ENCODE measurements around the gene AGRN. TPM values are rescaled to one million over a fixed set of nuclear protein-coding genes. Genes with fewer than 3 reads are reported as not detected.

Gene AGRN
- polyA plus RNA-seq, 3 donors: 0.06 to 4.7 (median 0.43) TPM

- intact Hi-C loops (cut with micrococcal nuclease): loop anchor here (5.0 to 10.0 kb wide), 2 partner anchors 78 to 80 kb away; partner anchors contain the start of gene PERM1 (in 2 of the 2)
- no peaks in the 10 kb centered on the region for H3K79me2 ChIP-seq (ENCODE audit: insufficient read depth, low read length)
- H3K27me3 Mint-ChIP-seq (ENCODE audit: low read depth in 3 of 3): peaks cover 60 to 84% (median 75%) of the 10 kb centered on the region in 3 donors
- H4K20me1 ChIP-seq (ENCODE audit: insufficient read depth, low read length): no peaks in the 10 kb centered on the region
- H3K36me3 Mint-ChIP-seq: peaks cover 0 to 4% of the 10 kb centered on the region in 2 donors
- H3K4me2 ChIP-seq (replicated peaks; ENCODE audit: extremely low read depth, low read length, poor library complexity, severe bottlenecking): no peak overlapping the region
- no peak for DNase-seq
- H3K4me3 ChIP-seq (replicated peaks in 1 of 3; ENCODE audit: low read depth in 2 of 3, low read length in 3 of 3): no peak overlapping the region
- peaks cover 26 to 34% of the 10 kb centered on the region in 2 donors for H3K4me1 ChIP-seq (ENCODE audit: control insufficient read depth in 1 of 2, insufficient read depth in 2 of 2, low read length in 2 of 2)
- H3K4me3 Mint-ChIP-seq: peak overlapping the region; percentile 27 to 82
- peaks cover 0 to 3% of the 10 kb centered on the region in 2 donors for H3K9me3 ChIP-seq (replicated peaks in 1 of 2; ENCODE audit: control insufficient read depth in 1 of 2, insufficient read depth in 1 of 2, low read length in 2 of 2)
- H3K4me1 Mint-ChIP-seq: peaks cover 20% of the 10 kb centered on the region
- H3K27ac Mint-ChIP-seq: peak overlapping the region in 4 of 7 donors; percentile 3 to 58 (median 40)
- peaks cover 6 to 59% of the 10 kb centered on the region in 2 donors for H3K27me3 ChIP-seq (ENCODE audit: control insufficient read depth in 2 of 2, insufficient read depth in 2 of 2, low read length in 2 of 2)
- H3K27ac ChIP-seq (ENCODE audit: low read depth in 1 of 2, low read length in 2 of 2): no peak overlapping the region
- no peak overlapping the region for H2AFZ ChIP-seq (ENCODE audit: insufficient read depth, low read depth, low read length, poor library complexity, severe bottlenecking)
- peak overlapping the region; percentile 15 for H3K9ac ChIP-seq (ENCODE audit: insufficient read depth, low read length, poor library complexity, severe bottlenecking)
- H3K36me3 ChIP-seq (replicated peaks in 1 of 2; ENCODE audit: control insufficient read depth in 1 of 2, insufficient read depth in 2 of 2, low read length in 2 of 2): no peaks in the 10 kb centered on the region
- H3K9me3 Mint-ChIP-seq: peaks cover 0 to 10% (median 5%) of the 10 kb centered on the region in 7 donors
- 17% methylated on average over 17 of the region's 29 CpGs for WGBS (ENCODE audit: insufficient coverage)
- no peak for TF ChIP-seq CTCF (IDR thresholded peaks at IDR 0.05)
Measured at GRCh38 chr1:1062348-1063163, 42.6 kb downstream of the AGRN start.

- no peaks in the 10 kb centered on the region for H3K79me2 ChIP-seq (ENCODE audit: insufficient read depth, low read length)
- H3K4me3 Mint-ChIP-seq: peak overlapping the region in 1 of 2 donors; percentile 82
- H3K9me3 ChIP-seq (replicated peaks in 1 of 2; ENCODE audit: control insufficient read depth in 1 of 2, insufficient read depth in 1 of 2, low read length in 2 of 2): peaks cover 0 to 3% of the 10 kb centered on the region in 2 donors
- no peak overlapping the region for H3K4me2 ChIP-seq (replicated peaks; ENCODE audit: extremely low read depth, low read length, poor library complexity, severe bottlenecking)
- no peaks in the 10 kb centered on the region for H4K20me1 ChIP-seq (ENCODE audit: insufficient read depth, low read length)
- H3K27ac Mint-ChIP-seq: peak overlapping the region in 4 of 7 donors; percentile 30 to 86 (median 54)
- H3K27me3 ChIP-seq (ENCODE audit: control insufficient read depth in 2 of 2, insufficient read depth in 2 of 2, low read length in 2 of 2): peaks cover 6 to 62% of the 10 kb centered on the region in 2 donors
- H3K27ac ChIP-seq (ENCODE audit: low read depth in 1 of 2, low read length in 2 of 2): peak overlapping the region in 1 of 2 donors; percentile 16
- H3K27me3 Mint-ChIP-seq (ENCODE audit: low read depth in 3 of 3): peaks cover 56 to 84% (median 73%) of the 10 kb centered on the region in 3 donors
- intact Hi-C loops (cut with micrococcal nuclease): loop anchor here (5.0 to 10.0 kb wide), 2 partner anchors 79 to 81 kb away; partner anchors contain the start of gene PERM1 (in 2 of the 2)
- no peak overlapping the region for H3K4me3 ChIP-seq (replicated peaks in 1 of 3; ENCODE audit: low read depth in 2 of 3, low read length in 3 of 3)
- H2AFZ ChIP-seq (ENCODE audit: insufficient read depth, low read depth, low read length, poor library complexity, severe bottlenecking): no peak overlapping the region
- peaks cover 0 to 2% of the 10 kb centered on the region in 2 donors for H3K36me3 Mint-ChIP-seq
- no peak for TF ChIP-seq CTCF (IDR thresholded peaks at IDR 0.05)
- no peak for DNase-seq
- H3K4me1 Mint-ChIP-seq: peaks cover 21% of the 10 kb centered on the region
- H3K36me3 ChIP-seq (replicated peaks in 1 of 2; ENCODE audit: control insufficient read depth in 1 of 2, insufficient read depth in 2 of 2, low read length in 2 of 2): no peaks in the 10 kb centered on the region
- no peak overlapping the region for H3K9ac ChIP-seq (ENCODE audit: insufficient read depth, low read length, poor library complexity, severe bottlenecking)
- peaks cover 29 to 37% of the 10 kb centered on the region in 2 donors for H3K4me1 ChIP-seq (ENCODE audit: control insufficient read depth in 1 of 2, insufficient read depth in 2 of 2, low read length in 2 of 2)
- WGBS (ENCODE audit: insufficient coverage): 56% methylated on average over 21 of the region's 24 CpGs
- peaks cover 0 to 10% (median 4%) of the 10 kb centered on the region in 7 donors for H3K9me3 Mint-ChIP-seq
Measured at GRCh38 chr1:1063261-1063944, 43.5 kb downstream of the AGRN start.

Data from CD14-positive monocyte (primary cell).